C4-2B (cell line): Measurements from ENCODE around the gene MRPS6.

Experiments
- H3K27ac ChIP-seq: fragments of 450-650 bp; 2 replicates; pipeline ENCODE4 v1.5.1; 2017
- CTCF ChIP-seq: fragments of 450-650 bp; conservative IDR thresholded peaks from 2 replicates; pipeline ENCODE4 v1.5.1; 2017; ENCODE audit warnings: mild to moderate bottlenecking
- ZFX ChIP-seq: fragments of 450-650 bp; IDR thresholded peaks from 2 replicates; pipeline ENCODE4 v1.6.1; 2017

MRPS6 gene

GRCh38 chr21:34186109-34186719 lies 112.8 kb downstream of the MRPS6 start:
- TF ChIP-seq ZFX (no peak), CTCF (no peak)
- H3K27ac ChIP-seq, result no peak overlapping the region

GRCh38 chr21:34187935-34188334 lies 114.6 kb downstream of the MRPS6 start:
- TF ChIP-seq ZFX (no peak), CTCF (no peak)
- H3K27ac ChIP-seq, result no peak overlapping the region

- H3K27ac ChIP-seq, result no peak overlapping the region
- no peak for TF ChIP-seq CTCF
- TF ChIP-seq ZFX, result no peak
Observed at GRCh38 chr21:34189506-34189905, 116.1 kb downstream of the MRPS6 start.

- TF ChIP-seq CTCF (no peak), ZFX (no peak)
- no peak overlapping the region for H3K27ac ChIP-seq
Observed at GRCh38 chr21:34190576-34191321, 117.4 kb downstream of the MRPS6 start.

GRCh38 chr21:34191876-34192275 lies 118.5 kb downstream of the MRPS6 start:
- H3K27ac ChIP-seq, result no peak overlapping the region
- no peak for TF ChIP-seq CTCF
- no peak for TF ChIP-seq ZFX
